HG03039 (cell line): ENCODE results near the gene GIPC3.

Experiments used
- ATAC-seq: cut with Tn5 transposase; IDR thresholded peaks from one replicate; pipeline ENCODE4 v1.9.1; 2021; ENCODE audit warnings: mild to moderate bottlenecking, moderate library complexity; ENCODE audit not compliant: unreplicated experiment

Gene GIPC3

GRCh38 chr19:3585301-3586126, at the start of gene GIPC3:
Gene GIPC3 (plus strand): TSS chr19:3585478. CDS start chr19:3585598, 120 bp downstream.
- no peak for ATAC-seq

- ATAC-seq: no peak
Observed at GRCh38 chr19:3535563-3535965, 49.7 kb upstream of the GIPC3 start.

GRCh38 chr19:3535981-3536380, 49.3 kb upstream of the GIPC3 start:
- no peak for ATAC-seq

GRCh38 chr19:3536429-3537100, 48.7 kb upstream of the GIPC3 start:
- no peak for ATAC-seq

GRCh38 chr19:3537101-3537437, 48.2 kb upstream of the GIPC3 start:
- ATAC-seq: no peak

- ATAC-seq: no peak
Observed at GRCh38 chr19:3537438-3538240, 47.6 kb upstream of the GIPC3 start.

- no peak for ATAC-seq
Observed at GRCh38 chr19:3538258-3538929, 46.9 kb upstream of the GIPC3 start.

GRCh38 chr19:3538965-3539755, 46.1 kb upstream of the GIPC3 start, which contains the start of gene TEKTIP1:
Gene TEKTIP1 (plus strand): TSS chr19:3539174. CDS start chr19:3539178, 4 bp downstream.
- ATAC-seq: no peak

GRCh38 chr19:3539756-3540118, 45.5 kb upstream of the GIPC3 start:
- ATAC-seq: no peak

- ATAC-seq: no peak
Observed at GRCh38 chr19:3543150-3544057, 41.9 kb upstream of the GIPC3 start.

- no peak for ATAC-seq
Observed at GRCh38 chr19:3544058-3544376, 41.3 kb upstream of the GIPC3 start.

- no peak for ATAC-seq
Observed at GRCh38 chr19:3544742-3545668, 40.3 kb upstream of the GIPC3 start.

GRCh38 chr19:3545669-3546034, 39.6 kb upstream of the GIPC3 start:
- ATAC-seq: no peak

- ATAC-seq: no peak
Observed at GRCh38 chr19:3546119-3546518, 39.2 kb upstream of the GIPC3 start.

GRCh38 chr19:3547301-3547731, 38.0 kb upstream of the GIPC3 start:
- no peak for ATAC-seq

GRCh38 chr19:3547767-3548282, 37.5 kb upstream of the GIPC3 start:
- no peak for ATAC-seq

GRCh38 chr19:3548606-3549005, 36.7 kb upstream of the GIPC3 start:
- no peak for ATAC-seq

GRCh38 chr19:3549816-3550215, 35.5 kb upstream of the GIPC3 start:
- ATAC-seq: no peak
